SH-SY5Y (cell line): ENCODE data around the gene PPP2R2D.

Experiments used
- GATA2 ChIP-seq: IDR thresholded peaks from 2 replicates; pipeline ENCODE4 v1.6.1; 2011; ENCODE audit warnings: mild to moderate bottlenecking, low read depth, low read length
- GATA3 ChIP-seq: IDR thresholded peaks from 2 replicates; pipeline ENCODE4 v1.6.1; 2011; ENCODE audit warnings: low read depth, mild to moderate bottlenecking, low read length, moderate library complexity

DNA sequence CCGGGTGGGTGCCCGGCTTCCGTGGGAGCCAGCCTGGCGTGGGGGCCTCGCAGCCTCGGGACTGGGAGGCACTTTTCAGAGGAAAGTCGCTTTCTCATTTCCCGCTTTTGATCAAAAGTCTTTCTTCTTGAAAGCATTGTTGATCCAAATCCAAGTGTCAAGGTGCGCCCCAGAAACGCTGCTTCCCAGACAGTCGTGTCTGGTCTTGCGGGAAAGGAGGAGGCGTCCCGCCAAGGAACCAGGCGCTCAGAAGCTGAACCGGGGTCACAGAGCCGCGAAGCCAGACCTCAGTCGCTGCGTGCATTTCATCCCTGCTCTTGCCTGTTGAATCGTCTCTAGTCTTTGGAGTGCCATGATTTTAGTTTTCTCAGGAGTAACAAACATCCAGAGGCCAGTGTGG lies 82.0 kb downstream of the PPP2R2D start:
- TF ChIP-seq GATA2 (no peak), GATA3 (no peak)
